GM12878 (cell line): Measurements from ENCODE around the gene ADGRG1. TPM values are rescaled to one million over a fixed set of nuclear protein-coding genes. Genes with fewer than 3 reads are reported as not detected.

Experiments
- ATF3 ChIP-seq: IDR thresholded peaks from 2 replicates; pipeline ENCODE4 v1.6.1; 2011; ENCODE audit warnings: low read depth, mild to moderate bottlenecking, low read length, moderate library complexity, borderline replicate concordance; ENCODE audit errors: extremely low read depth
- ATF7 ChIP-seq: fragments of 450-650 bp; IDR thresholded peaks from 2 replicates; pipeline ENCODE4 v1.6.1; 2016; ENCODE audit warnings: low read depth, mild to moderate bottlenecking
- BACH1 ChIP-seq: fragments of 450-650 bp; IDR thresholded peaks from 2 replicates; pipeline ENCODE4 v1.6.1; 2017; ENCODE audit warnings: mild to moderate bottlenecking, borderline replicate concordance
- BCL3 ChIP-seq: IDR thresholded peaks from 2 replicates; pipeline ENCODE4 v1.6.1; 2011; ENCODE audit warnings: borderline replicate concordance, low read depth, mild to moderate bottlenecking, moderate library complexity, low read length; ENCODE audit not compliant: insufficient read depth, poor library complexity, severe bottlenecking
- BHLHE40 ChIP-seq, 2 experiments: fragments of 450-650 bp in 1 of 2; IDR thresholded peaks; 2 replicates each; pipeline ENCODE4 v1.6.1; 2011 to 2017; ENCODE audit warnings: low read depth in 2 of 2, borderline replicate concordance in 1 of 2, improper control_type of control experiment in 1 of 2, low read length in 1 of 2, mild to moderate bottlenecking in 1 of 2
- CBFB ChIP-seq: IDR thresholded peaks from 2 replicates; pipeline ENCODE4 v1.6.1; 2016; ENCODE audit warnings: antibody characterized with exemption, low read depth
- CHD2 ChIP-seq: IDR thresholded peaks from 2 replicates; pipeline ENCODE4 v1.6.1; 2011; ENCODE audit warnings: low read depth, low read length, improper control_type of control experiment, borderline replicate concordance
- CREB1 ChIP-seq: IDR thresholded peaks from 2 replicates; pipeline ENCODE4 v1.6.1; 2012; ENCODE audit warnings: low read depth, mild to moderate bottlenecking, inconsistent platforms
- ETV6 ChIP-seq, 2 experiments: fragments of 450-650 bp in 1 of 2; IDR thresholded peaks in 1 of 2; conservative IDR thresholded peaks in 1 of 2; 2 replicates each; pipeline ENCODE4 v1.6.1; 2014; ENCODE audit warnings: antibody characterized with exemption in 1 of 2, borderline replicate concordance in 1 of 2, low read depth in 1 of 2, mild to moderate bottlenecking in 1 of 2, moderate library complexity in 1 of 2
- FOXM1 ChIP-seq: IDR thresholded peaks from 2 replicates; pipeline ENCODE4 v1.6.1; 2012; ENCODE audit warnings: low read depth, mild to moderate bottlenecking, inconsistent platforms, low read length, moderate library complexity
- HDAC6 ChIP-seq: fragments of 200-600 bp; sonication (generic); IDR thresholded peaks from one replicate; pipeline ENCODE4 v1.8.0; 2017; ENCODE audit warnings: antibody characterized with exemption; ENCODE audit not compliant: unreplicated experiment
- MEF2A ChIP-seq: IDR thresholded peaks from 2 replicates; pipeline ENCODE4 v1.6.1; 2011; ENCODE audit warnings: low read depth, mild to moderate bottlenecking, low read length, moderate library complexity; ENCODE audit not compliant: insufficient read depth
- MLLT1 ChIP-seq: fragments of 450-650 bp; IDR thresholded peaks from 2 replicates; pipeline ENCODE4 v1.6.1; 2016; ENCODE audit warnings: mild to moderate bottlenecking
- MTA2 ChIP-seq: fragments of 450-650 bp; IDR thresholded peaks from 2 replicates; pipeline ENCODE4 v1.6.1; 2016; ENCODE audit warnings: low read depth, mild to moderate bottlenecking, moderate library complexity
- MTA3 ChIP-seq: IDR thresholded peaks from 2 replicates; pipeline ENCODE4 v1.6.1; 2012; ENCODE audit warnings: low read length, inconsistent platforms, borderline replicate concordance
- NR2C1 ChIP-seq: fragments of 450-650 bp; IDR thresholded peaks from 2 replicates; pipeline ENCODE4 v1.6.1; 2017; ENCODE audit warnings: antibody characterized with exemption, mild to moderate bottlenecking, moderate library complexity
- NR2C2 ChIP-seq: IDR thresholded peaks from 2 replicates; pipeline ENCODE4 v1.6.1; 2011; ENCODE audit warnings: borderline replicate concordance, low read depth; ENCODE audit not compliant: control insufficient read depth, insufficient read length
- PKNOX1 ChIP-seq: fragments of 450-650 bp; IDR thresholded peaks from 2 replicates; pipeline ENCODE4 v1.6.1; 2016; ENCODE audit warnings: mild to moderate bottlenecking
- RELB ChIP-seq: fragments of 450-650 bp; IDR thresholded peaks from 2 replicates; pipeline ENCODE4 v1.6.1; 2017; ENCODE audit warnings: low read depth, mild to moderate bottlenecking, moderate library complexity
- RUNX3 ChIP-seq: IDR thresholded peaks from 2 replicates; pipeline ENCODE4 v1.6.1; 2012; ENCODE audit warnings: low read length, inconsistent platforms
- SRF ChIP-seq, 2 experiments: IDR thresholded peaks; 2 replicates each; pipeline ENCODE4 v1.6.1; 2011; ENCODE audit warnings: low read depth in 2 of 2, low read length in 2 of 2, mild to moderate bottlenecking in 1 of 2, moderate library complexity in 1 of 2
- TCF3 ChIP-seq: IDR thresholded peaks from 2 replicates; pipeline ENCODE4 v1.6.1; 2012; ENCODE audit warnings: low read depth, mild to moderate bottlenecking, low read length, borderline replicate concordance; ENCODE audit not compliant: insufficient read depth
- YY1 ChIP-seq: IDR thresholded peaks from 2 replicates; pipeline ENCODE4 v1.6.1; 2011; ENCODE audit warnings: low read depth, mild to moderate bottlenecking, low read length
- polyA plus RNA-seq, 11 experiments: library from polyadenylated mRNA; depleted of rRNA in 4 of 11; unstranded in 6 of 11; stranded (reverse) in 5 of 11; fragments of >200 nt; fragmentation: Nextera tagmentation in 4 of 11; fragmentation: Illumina TruSeq in 1 of 11; extraction: Ambion mirVana in 4 of 11; extraction: Trizol in 1 of 11; gene quantifications; 1 replicate in 1 of 11; 2 replicates in 10 of 11; pipeline versions ENCODE4 v1.2.1 to v1.2.3, GENCODE V29; 2011 to 2016; ENCODE audit warnings: inconsistent platforms in 2 of 11, missing spikeins in 2 of 11, low read depth in 1 of 11
- total RNA-seq, 4 experiments: library from RNA; depleted of rRNA in 3 of 4; stranded (reverse); fragments of >200 nt in 3 of 4; fragmentation: Illumina TruSeq in 1 of 4; extraction: Trizol in 1 of 4; gene quantifications; 2 replicates each; pipeline versions ENCODE4 v1.2.1 to v1.2.3, GENCODE V29; 2013 to 2021

Gene ADGRG1
- total and polyA plus RNA-seq, 10 of the 15 experiments (the other 5 are each of a cell fraction or from before 2014, with no cell fraction given), result 0.07 to 2.0 (median 0.75) TPM

- TF ChIP-seq YY1, result peak; percentile 82
- TF ChIP-seq CBFB, result peak; percentile 83
- TF ChIP-seq MTA3, result peak; percentile 96; the same call in 1 of the 2 replicates
- peak; percentile 83 for TF ChIP-seq CHD2
- peak; percentile 74 for TF ChIP-seq PKNOX1
- TF ChIP-seq MTA2, result peak; percentile 80
- peak; percentile 75 to 76; a peak in 3 of 4 replicates for TF ChIP-seq BHLHE40 (IDR thresholded peaks at IDR 0.05; ENCODE audit: borderline replicate concordance in 1 of 2, low read depth in 2 of 2, low read length in 1 of 2)
- TF ChIP-seq MEF2A, result peak; percentile 98
- peak in 1 of 2 experiments; percentile 50; a peak in 1 of 4 replicates for TF ChIP-seq ETV6 (conservative IDR thresholded peaks at IDR 0.05 in 1 of 2, IDR thresholded peaks at IDR 0.05 in 1 of 2; ENCODE audit: borderline replicate concordance in 1 of 2, low read depth in 1 of 2)
- TF ChIP-seq TCF3, result peak; percentile 100
- TF ChIP-seq BACH1, result no peak; the same call in 1 of the 2 replicates
- no peak for TF ChIP-seq MLLT1
- no peak for TF ChIP-seq NR2C2
- TF ChIP-seq RUNX3, result peak; percentile 96
- TF ChIP-seq RELB, result peak; percentile 50; the same call in 1 of the 2 replicates
- TF ChIP-seq ATF7, result peak; percentile 74
- TF ChIP-seq NR2C1, result no peak
- TF ChIP-seq CREB1, result peak; percentile 71
- TF ChIP-seq HDAC6, result no peak
- TF ChIP-seq BCL3, result peak; percentile 72
- TF ChIP-seq ATF3, result no peak
- TF ChIP-seq FOXM1, result peak; percentile 99
- TF ChIP-seq SRF (IDR thresholded peaks at IDR 0.05; ENCODE audit: low read depth in 2 of 2, low read length in 2 of 2), result 0 out of 4 replicates have a peak, but pooled peaks of 1 of the 2 experiments have one; percentile 54
Observed at GRCh38 chr16:57609541-57610401, 18.7 kb upstream of the ADGRG1 start (continued).
